Astrocyte of the cerebellum (primary cell): ENCODE results near the gene NADK2.
A peak's percentile ranks its signal among the peaks of the same experiment; 100 is the strongest.

Experiments
- DNase-seq: peaks from one replicate; pipeline ENCODE4 v3.0.0-alpha.2; 2011; ENCODE audit warnings: low read depth
- H3K4me3 ChIP-seq: 2 replicates; pipeline ENCODE4 v1.5.1; 2011; ENCODE audit warnings: mild to moderate bottlenecking, low read depth, low read length, moderate library complexity
- in situ Hi-C: cut with HindIII; loops from 2 replicates; pipeline ENCODE4 v1.10.0; 2017; ENCODE audit warnings: low sequenced_read_pairs
- TF ChIP-seq, protein P1 (sequence below): IDR thresholded peaks from 2 replicates; pipeline ENCODE4 v1.5.1; 2012; ENCODE audit warnings: low read length, low read depth, moderate library complexity, mild to moderate bottlenecking; ENCODE audit errors: missing control alignments

Gene NADK2

DNA sequence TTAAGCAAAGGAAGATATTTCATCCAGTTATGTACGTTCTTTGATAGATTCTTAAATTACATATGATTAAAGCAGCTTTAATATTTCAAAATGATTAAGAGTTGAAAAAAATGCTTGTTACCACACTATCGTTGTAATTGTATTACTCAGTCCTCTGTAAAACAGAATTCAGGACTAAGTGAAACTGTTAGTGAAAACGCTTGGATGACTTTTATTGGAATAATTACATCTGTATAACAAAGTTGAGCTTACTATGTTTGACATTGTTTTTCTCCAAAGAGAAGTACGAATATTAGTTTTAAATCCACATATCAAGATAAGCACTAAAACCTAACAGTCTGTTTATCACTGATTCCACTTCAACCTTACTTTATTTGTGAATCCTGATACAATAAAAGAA is 8.7 kb upstream of the NADK2 start:
- DNase-seq: no peak
- in situ Hi-C loops: no loop called here
- H3K4me3 ChIP-seq: no peak overlapping the region
- TF ChIP-seq, protein P1, sequence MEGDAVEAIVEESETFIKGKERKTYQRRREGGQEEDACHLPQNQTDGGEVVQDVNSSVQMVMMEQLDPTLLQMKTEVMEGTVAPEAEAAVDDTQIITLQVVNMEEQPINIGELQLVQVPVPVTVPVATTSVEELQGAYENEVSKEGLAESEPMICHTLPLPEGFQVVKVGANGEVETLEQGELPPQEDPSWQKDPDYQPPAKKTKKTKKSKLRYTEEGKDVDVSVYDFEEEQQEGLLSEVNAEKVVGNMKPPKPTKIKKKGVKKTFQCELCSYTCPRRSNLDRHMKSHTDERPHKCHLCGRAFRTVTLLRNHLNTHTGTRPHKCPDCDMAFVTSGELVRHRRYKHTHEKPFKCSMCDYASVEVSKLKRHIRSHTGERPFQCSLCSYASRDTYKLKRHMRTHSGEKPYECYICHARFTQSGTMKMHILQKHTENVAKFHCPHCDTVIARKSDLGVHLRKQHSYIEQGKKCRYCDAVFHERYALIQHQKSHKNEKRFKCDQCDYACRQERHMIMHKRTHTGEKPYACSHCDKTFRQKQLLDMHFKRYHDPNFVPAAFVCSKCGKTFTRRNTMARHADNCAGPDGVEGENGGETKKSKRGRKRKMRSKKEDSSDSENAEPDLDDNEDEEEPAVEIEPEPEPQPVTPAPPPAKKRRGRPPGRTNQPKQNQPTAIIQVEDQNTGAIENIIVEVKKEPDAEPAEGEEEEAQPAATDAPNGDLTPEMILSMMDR: no peak

DNA sequence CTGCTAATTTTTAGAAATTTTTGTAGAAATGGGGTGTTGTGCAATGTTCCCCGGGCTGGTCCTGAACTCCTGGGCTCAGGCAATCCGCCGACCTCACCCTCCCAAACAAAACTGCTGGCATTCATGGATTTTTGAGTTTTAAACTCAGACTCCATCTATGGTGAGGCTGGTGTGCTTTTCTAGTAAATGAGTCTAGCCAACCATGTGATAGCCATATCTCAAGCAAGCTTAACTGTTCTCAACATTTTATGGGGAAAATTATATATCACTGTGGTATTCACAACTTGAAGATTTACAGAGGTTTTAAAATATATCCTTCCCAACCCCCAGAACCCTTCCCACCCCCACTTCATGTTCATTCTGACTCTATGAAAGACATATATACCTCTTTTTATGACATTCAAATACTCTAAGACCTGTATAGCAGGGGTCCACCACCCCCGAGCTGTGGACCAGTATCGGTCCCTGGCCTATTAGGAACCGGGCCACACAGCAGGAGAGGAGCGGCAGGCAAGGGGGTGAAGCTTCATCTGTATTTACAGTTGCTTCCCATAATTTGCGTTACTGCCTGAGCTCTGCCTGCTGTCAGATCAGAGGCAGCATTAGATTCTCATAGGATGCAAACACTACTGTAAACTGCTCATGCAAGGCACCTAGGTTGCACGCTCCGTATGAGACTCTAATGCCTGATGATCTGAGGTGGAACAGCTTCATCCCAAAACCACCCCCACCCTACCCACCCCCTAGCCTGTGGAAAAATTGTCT is 4.5 kb upstream of the NADK2 start:
- no peak overlapping the region for H3K4me3 ChIP-seq
- in situ Hi-C loops: no loop called here
- no peak for DNase-seq
- TF ChIP-seq, protein P1: no peak

DNA sequence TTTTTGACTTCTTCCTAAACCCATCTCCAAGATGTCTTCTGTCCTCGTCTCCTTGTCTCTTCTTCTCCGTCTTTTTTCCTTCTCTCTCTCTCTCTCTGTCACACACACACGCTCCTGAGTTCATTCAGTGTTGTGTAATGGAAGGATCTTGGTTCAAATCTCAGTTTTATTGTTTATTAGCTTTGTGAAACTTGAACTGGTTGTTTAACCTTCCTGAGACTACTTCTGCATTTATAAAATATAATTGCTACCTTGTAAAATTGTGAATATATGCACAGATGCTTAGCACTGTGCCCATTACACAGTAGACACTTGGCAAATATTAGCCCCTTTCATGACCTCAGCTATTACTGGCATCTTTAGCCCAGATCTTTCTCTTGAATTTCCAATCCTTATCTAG is 2.4 kb upstream of the NADK2 start:
- in situ Hi-C loops: no loop called here
- DNase-seq: no peak
- no peak overlapping the region for H3K4me3 ChIP-seq
- TF ChIP-seq, protein P1: no peak

DNA sequence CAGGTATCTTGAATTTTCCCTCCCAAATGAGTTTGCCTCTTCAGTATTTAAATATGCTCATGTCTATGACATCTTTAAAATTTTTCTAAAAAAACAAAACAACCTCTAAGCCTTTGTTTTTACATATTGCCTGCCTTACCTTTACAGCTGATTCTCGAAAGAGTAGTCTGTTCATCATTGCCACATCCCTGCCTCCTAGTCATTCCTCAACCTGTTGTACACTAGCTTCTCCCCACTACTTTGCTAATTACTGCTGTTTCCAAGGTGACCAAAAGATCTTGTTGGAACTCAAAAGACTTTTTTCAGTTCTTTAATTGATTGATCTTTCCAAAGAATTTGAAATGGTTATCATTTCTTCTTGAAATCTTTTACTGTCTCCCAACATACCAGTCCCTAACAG is 1.9 kb upstream of the NADK2 start:
- TF ChIP-seq, protein P1: no peak

GRCh38 chr5:36242534-36243485 is 1.1 kb upstream of the NADK2 start:
- in situ Hi-C loops: no loop called here
- TF ChIP-seq, protein P1: no peak
- peak overlapping the region; percentile 74 for H3K4me3 ChIP-seq
- DNase-seq: no peak

More for the DNA sequence above, 1.9 kb upstream of the NADK2 start:
- no peak for DNase-seq
- no peak overlapping the region for H3K4me3 ChIP-seq
- in situ Hi-C loops: no loop called here

- DNase-seq: no peak
- TF ChIP-seq, protein P1: peak; percentile 4
- in situ Hi-C loops: no loop called here
- peak overlapping the region; percentile 74 for H3K4me3 ChIP-seq
These were observed 720 bp downstream of the NADK2 start for GRCh38 chr5:36240779-36241630.
